HepG2 (cell line): ENCODE results near the gene SYCP2L. TPM values are rescaled to one million over a fixed set of nuclear protein-coding genes. Genes with fewer than 3 reads are reported as not detected.

ENCODE experiments used
- CENPBD1 ChIP-seq: sonication (generic); formaldehyde crosslinking; IDR thresholded peaks from 2 replicates; pipeline ENCODE4 v1.8.0; 2022; ENCODE audit warnings: missing genetic modification reagents, low read depth, mild to moderate bottlenecking, borderline replicate concordance
- CREB1 ChIP-seq, 2 experiments: fragments of 450-650 bp in 1 of 2; IDR thresholded peaks; 2 replicates each; pipeline ENCODE4 v1.6.1; 2016 to 2017; ENCODE audit warnings: control low read depth in 1 of 2, mild to moderate bottlenecking in 1 of 2, missing compliant biosample characterization in 1 of 2, missing genetic modification characterization in 1 of 2
- DMTF1 ChIP-seq: sonication (generic); formaldehyde crosslinking; IDR thresholded peaks from 2 replicates; pipeline ENCODE4 v1.4.0; 2020; ENCODE audit warnings: mild to moderate bottlenecking, missing genetic modification reagents
- KLF6 ChIP-seq: IDR thresholded peaks from 2 replicates; pipeline ENCODE4 v1.8.0; 2016; ENCODE audit warnings: missing biosample characterization, missing genetic modification reagents
- MXD4 ChIP-seq: IDR thresholded peaks from 2 replicates; pipeline ENCODE4 v1.6.1; 2016; ENCODE audit warnings: mild to moderate bottlenecking, missing biosample characterization, missing genetic modification reagents
- MYPOP ChIP-seq: sonication (generic); formaldehyde crosslinking; IDR thresholded peaks from 2 replicates; pipeline ENCODE4 v1.8.1; 2023; ENCODE audit warnings: mild to moderate bottlenecking, moderate library complexity, missing genetic modification reagents
- SOX5 ChIP-seq: IDR thresholded peaks from 2 replicates; pipeline ENCODE4 v1.6.1; 2016; ENCODE audit warnings: borderline replicate concordance
- TAF1 ChIP-seq: sonication (generic); formaldehyde crosslinking; IDR thresholded peaks from 2 replicates; pipeline ENCODE4 v1.4.0; 2020; ENCODE audit warnings: missing genetic modification reagents
- TBL1XR1 ChIP-seq: fragments of 150-350 bp; IDR thresholded peaks from 2 replicates; pipeline ENCODE4 v1.6.1; 2014; ENCODE audit warnings: borderline replicate concordance, low read length; ENCODE audit not compliant: partially characterized antibody
- TEAD2 ChIP-seq: sonication (generic); formaldehyde crosslinking; IDR thresholded peaks from 2 replicates; pipeline ENCODE4 v1.9.0; 2021; ENCODE audit warnings: missing genetic modification reagents
- TOE1 ChIP-seq: sonication (generic); formaldehyde crosslinking; IDR thresholded peaks from 2 replicates; pipeline ENCODE4 v1.4.0; 2020; ENCODE audit warnings: mild to moderate bottlenecking, missing genetic modification reagents
- TSC22D2 ChIP-seq: sonication (generic); formaldehyde crosslinking; IDR thresholded peaks from 2 replicates; pipeline ENCODE4 v1.5.1; 2020; ENCODE audit warnings: missing genetic modification reagents, mild to moderate bottlenecking, borderline replicate concordance
- ZBTB38 ChIP-seq: sonication (generic); formaldehyde crosslinking; IDR thresholded peaks from 2 replicates; pipeline ENCODE4 v1.5.1; 2020; ENCODE audit warnings: mild to moderate bottlenecking, missing genetic modification reagents
- ZNF263 ChIP-seq: sonication (generic); formaldehyde crosslinking; IDR thresholded peaks from 2 replicates; pipeline ENCODE4 v1.4.0; 2020; ENCODE audit warnings: missing genetic modification reagents
- polyA plus RNA-seq, 8 experiments: library from polyadenylated mRNA; depleted of rRNA in 3 of 8; stranded (reverse) in 7 of 8; unstranded in 1 of 8; fragments of >200 nt; fragmentation: Illumina TruSeq in 4 of 8; extraction: Trizol in 4 of 8; gene quantifications; 2 replicates each; pipeline versions ENCODE4 v1.2.1 to v1.2.3, GENCODE V29; 2011 to 2016; ENCODE audit warnings: low read depth in 4 of 8, missing spikeins in 1 of 8, mixed read lengths in 1 of 8; ENCODE audit not compliant: insufficient read depth in 1 of 8
- total RNA-seq, 5 experiments: library from RNA; depleted of rRNA; stranded (reverse); fragments of >200 nt; fragmentation: Illumina TruSeq; extraction: Trizol; gene quantifications; 2 replicates each; pipeline ENCODE4 v1.2.3, GENCODE V29; 2016; ENCODE audit warnings: low read depth in 1 of 5
- TF ChIP-seq, protein P1 (sequence below): sonication (generic); formaldehyde crosslinking; IDR thresholded peaks from 2 replicates; pipeline ENCODE4 v1.5.0; 2020; ENCODE audit warnings: mild to moderate bottlenecking, missing genetic modification reagents, borderline replicate concordance
- TF ChIP-seq, protein P2 (sequence below): sonication (generic); formaldehyde crosslinking; IDR thresholded peaks from 2 replicates; pipeline ENCODE4 v1.8.0; 2022; ENCODE audit warnings: mild to moderate bottlenecking, missing genetic modification reagents, borderline replicate concordance

SYCP2L gene
- total and polyA plus RNA-seq, 2 of the 13 experiments (the other 11 are each of a cell fraction or from before 2014, with no cell fraction given) = 0.22 to 0.54 TPM

- TF ChIP-seq, protein P1, sequence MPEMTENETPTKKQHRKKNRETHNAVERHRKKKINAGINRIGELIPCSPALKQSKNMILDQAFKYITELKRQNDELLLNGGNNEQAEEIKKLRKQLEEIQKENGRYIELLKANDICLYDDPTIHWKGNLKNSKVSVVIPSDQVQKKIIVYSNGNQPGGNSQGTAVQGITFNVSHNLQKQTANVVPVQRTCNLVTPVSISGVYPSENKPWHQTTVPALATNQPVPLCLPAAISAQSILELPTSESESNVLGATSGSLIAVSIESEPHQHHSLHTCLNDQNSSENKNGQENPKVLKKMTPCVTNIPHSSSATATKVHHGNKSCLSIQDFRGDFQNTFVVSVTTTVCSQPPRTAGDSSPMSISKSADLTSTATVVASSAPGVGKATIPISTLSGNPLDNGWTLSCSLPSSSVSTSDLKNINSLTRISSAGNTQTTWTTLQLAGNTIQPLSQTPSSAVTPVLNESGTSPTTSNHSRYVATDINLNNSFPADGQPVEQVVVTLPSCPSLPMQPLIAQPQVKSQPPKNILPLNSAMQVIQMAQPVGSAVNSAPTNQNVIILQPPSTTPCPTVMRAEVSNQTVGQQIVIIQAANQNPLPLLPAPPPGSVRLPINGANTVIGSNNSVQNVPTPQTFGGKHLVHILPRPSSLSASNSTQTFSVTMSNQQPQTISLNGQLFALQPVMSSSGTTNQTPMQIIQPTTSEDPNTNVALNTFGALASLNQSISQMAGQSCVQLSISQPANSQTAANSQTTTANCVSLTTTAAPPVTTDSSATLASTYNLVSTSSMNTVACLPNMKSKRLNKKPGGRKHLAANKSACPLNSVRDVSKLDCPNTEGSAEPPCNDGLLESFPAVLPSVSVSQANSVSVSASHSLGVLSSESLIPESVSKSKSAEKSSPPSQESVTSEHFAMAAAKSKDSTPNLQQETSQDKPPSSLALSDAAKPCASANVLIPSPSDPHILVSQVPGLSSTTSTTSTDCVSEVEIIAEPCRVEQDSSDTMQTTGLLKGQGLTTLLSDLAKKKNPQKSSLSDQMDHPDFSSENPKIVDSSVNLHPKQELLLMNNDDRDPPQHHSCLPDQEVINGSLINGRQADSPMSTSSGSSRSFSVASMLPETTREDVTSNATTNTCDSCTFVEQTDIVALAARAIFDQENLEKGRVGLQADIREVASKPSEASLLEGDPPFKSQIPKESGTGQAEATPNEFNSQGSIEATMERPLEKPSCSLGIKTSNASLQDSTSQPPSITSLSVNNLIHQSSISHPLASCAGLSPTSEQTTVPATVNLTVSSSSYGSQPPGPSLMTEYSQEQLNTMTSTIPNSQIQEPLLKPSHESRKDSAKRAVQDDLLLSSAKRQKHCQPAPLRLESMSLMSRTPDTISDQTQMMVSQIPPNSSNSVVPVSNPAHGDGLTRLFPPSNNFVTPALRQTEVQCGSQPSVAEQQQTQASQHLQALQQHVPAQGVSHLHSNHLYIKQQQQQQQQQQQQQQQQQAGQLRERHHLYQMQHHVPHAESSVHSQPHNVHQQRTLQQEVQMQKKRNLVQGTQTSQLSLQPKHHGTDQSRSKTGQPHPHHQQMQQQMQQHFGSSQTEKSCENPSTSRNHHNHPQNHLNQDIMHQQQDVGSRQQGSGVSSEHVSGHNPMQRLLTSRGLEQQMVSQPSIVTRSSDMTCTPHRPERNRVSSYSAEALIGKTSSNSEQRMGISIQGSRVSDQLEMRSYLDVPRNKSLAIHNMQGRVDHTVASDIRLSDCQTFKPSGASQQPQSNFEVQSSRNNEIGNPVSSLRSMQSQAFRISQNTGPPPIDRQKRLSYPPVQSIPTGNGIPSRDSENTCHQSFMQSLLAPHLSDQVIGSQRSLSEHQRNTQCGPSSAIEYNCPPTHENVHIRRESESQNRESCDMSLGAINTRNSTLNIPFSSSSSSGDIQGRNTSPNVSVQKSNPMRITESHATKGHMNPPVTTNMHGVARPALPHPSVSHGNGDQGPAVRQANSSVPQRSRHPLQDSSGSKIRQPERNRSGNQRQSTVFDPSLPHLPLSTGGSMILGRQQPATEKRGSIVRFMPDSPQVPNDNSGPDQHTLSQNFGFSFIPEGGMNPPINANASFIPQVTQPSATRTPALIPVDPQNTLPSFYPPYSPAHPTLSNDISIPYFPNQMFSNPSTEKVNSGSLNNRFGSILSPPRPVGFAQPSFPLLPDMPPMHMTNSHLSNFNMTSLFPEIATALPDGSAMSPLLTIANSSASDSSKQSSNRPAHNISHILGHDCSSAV (CRISPR knock-in tag) = no peak
- TF ChIP-seq CREB1 (IDR thresholded peaks at IDR 0.05) = no peak
- peak; percentile 73; the same call in 1 of the 2 replicates for TF ChIP-seq CREB1 (CRISPR knock-in tag; IDR thresholded peaks at IDR 0.05)
- TF ChIP-seq MYPOP (CRISPR knock-in tag) = 0 out of 2 replicates have a peak, but pooled peaks have one; percentile 20
- no peak for TF ChIP-seq TAF1
- TF ChIP-seq DMTF1 (CRISPR knock-in tag) = no peak
- no peak for TF ChIP-seq ZNF263 (CRISPR knock-in tag)
- TF ChIP-seq SOX5 = peak; percentile 93
- TF ChIP-seq CENPBD1 (CRISPR knock-in tag) = no peak
- TF ChIP-seq KLF6 = no peak
- TF ChIP-seq TSC22D2 (CRISPR knock-in tag) = no peak
- TF ChIP-seq ZBTB38 = no peak
- TF ChIP-seq MXD4 (CRISPR knock-in tag) = no peak
- TF ChIP-seq TEAD2 (CRISPR knock-in tag) = no peak
- no peak for TF ChIP-seq TOE1 (CRISPR knock-in tag)
- TF ChIP-seq, protein P2, sequence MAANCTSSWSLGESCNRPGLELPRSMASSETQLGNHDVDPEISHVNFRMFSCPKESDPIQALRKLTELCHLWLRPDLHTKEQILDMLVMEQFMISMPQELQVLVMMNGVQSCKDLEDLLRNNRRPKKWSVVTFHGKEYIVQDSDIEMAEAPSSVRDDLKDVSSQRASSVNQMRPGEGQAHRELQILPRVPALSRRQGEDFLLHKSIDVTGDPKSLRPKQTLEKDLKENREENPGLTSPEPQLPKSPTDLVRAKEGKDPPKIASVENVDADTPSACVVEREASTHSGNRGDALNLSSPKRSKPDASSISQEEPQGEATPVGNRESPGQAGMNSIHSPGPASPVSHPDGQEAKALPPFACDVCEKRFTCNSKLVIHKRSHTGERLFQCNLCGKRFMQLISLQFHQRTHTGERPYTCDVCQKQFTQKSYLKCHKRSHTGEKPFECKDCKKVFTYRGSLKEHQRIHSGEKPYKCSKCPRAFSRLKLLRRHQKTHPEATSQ = peak; percentile 82; the same call in 1 of the 2 replicates
- TF ChIP-seq TBL1XR1 = peak; percentile 75
Observed at GRCh38 chr6:11012295-11012754, 125.5 kb downstream of the SYCP2L start (continued).
